HS-5 (cell line): Measurements from ENCODE around the gene ZNF343.

Experiments used
- DNase-seq: peaks from one replicate; pipeline ENCODE4 v3.0.0-alpha.2; 2012; ENCODE audit warnings: low read depth

ZNF343 gene

DNA sequence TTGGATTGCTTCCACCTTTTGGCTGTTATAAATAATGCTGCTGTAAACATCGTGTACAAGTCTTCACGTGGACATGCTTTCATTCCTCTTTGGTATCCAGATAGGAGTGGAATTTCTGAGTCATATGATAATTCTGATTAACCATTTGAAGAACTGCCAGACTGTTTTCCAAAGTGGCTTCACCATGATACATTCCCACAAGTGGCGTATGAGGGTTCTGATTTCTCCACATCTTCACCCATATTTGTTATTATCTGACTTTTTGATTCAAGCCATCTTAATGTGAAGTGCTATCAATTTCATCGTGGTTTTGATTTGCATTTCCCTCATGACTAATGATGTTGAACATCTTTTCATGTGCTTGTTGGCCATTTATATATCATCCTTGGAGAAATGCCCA is 35.2 kb downstream of the ZNF343 start:
- peak; percentile 96 for DNase-seq

DNA sequence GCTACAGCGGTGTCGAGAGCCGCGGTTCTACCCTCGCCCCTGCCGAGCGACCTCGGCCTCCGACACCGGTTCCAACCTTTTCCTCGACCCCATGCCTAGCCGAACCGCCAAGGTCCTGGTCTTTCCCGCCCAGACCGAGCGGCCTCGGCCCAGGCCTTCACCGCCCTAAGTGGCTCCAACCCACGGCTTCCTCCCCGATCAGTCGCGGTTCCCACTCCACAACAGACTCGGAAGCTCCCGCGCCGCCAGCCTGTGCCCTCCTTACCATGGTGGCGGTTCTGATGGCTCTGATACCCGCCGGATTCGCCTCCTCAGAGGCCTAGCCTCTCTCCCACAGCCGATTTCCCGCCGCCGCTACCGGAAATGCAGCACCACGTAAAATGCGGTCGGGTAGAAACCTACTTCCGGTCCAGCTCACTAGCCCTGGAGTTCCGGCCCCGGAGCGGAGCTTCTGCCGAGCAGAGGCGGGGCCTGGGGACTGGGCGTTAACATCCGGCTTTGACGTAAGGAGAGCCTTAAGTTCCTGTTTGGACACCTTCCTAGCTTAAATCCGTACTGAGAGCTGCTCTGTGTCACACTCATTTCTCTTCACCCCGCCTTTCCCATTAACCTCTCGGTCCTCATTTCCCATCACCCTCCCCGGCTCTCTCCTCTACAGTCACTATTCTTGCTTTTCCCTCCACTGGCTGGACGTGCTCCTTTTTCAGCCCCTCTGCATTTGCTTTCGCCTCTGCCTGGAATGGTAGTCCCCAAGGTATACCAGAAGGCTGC is 38.1 kb downstream of the ZNF343 start, which contains the start of gene SNRPB:
Gene SNRPB, minus strand, starts transcription at position 367 of the 771 bp plus-strand sequence. Its CDS starts 99 bp downstream, at position 268.
- peak; percentile 96 for DNase-seq

DNA sequence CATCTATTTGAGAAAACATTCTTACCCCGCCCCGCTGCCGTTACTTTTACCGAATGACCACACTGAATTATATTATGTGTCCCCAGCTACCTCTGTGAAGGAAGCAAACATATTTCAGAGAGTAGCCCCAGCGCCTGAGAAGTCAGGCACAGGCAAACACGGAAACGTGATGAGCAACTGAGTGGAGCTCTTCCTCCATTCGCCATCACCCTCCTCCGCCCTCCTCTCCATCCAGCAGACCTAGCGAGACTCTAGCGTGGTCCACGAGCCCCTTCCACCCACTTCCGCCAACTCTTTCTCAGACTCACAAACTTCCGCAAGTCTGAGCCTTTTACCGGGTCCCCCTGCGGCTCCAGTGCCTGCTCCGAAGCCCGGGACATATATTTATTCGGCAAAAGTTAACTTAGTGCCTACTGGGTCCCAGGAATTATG is 38.7 kb downstream of the ZNF343 start:
- no peak for DNase-seq

DNA sequence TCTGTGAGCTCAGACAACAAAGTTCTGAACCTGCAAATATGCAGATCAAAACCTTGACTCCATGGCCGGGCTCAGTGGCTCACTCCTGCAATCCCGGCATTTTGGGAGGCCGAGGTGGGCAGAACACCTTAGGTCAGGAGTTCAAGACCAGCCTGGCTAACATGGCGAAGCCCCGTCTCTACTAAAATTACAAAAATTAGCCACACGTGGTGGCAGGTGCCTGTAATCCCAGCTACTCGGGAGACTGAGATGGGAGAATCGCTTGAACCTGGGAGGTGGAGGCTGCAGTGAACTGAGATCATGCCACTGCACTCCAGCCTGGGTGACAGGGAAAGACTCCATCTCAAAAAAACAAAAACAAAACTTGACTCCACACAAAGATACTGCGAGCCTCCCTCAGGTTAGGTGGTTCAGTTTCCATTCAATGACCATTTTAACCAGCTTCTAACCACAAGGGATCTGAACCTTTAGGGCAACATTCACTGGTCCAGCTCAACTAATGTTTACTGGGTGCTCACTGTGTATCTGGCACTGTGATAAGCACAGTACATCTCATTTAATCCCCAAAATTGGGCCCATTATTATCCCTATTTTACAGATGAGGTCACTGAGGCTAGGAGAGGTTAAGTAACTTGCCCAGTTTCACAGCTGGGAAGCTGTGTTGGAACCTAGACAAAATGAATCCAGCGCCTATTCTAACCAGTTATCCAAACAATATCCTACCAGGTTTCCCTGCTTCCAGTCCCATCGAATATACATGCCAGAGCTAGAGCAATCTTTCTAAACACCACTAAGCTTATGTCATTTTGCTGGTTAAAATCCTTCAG is 39.9 kb downstream of the ZNF343 start:
- DNase-seq = no peak

DNA sequence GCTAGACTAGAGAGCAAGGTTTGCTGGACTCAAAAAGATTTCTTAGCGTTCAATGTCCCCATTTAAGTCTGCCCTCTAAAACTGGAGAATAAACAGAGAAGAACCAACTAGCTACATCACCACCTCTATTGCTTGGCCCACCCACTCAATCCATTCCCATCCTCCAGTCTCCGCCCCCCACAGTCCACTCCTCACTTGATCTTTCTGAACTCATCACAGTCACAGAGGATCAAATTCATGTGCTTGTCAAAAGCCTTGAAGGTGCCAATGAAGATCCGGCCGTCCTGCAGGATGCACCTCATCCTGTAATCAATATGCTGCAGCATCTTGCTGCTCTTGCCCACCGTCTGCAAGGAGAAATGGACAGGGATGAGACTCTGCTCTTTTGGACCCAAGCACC is 41.3 kb downstream of the ZNF343 start:
- no peak for DNase-seq

DNA sequence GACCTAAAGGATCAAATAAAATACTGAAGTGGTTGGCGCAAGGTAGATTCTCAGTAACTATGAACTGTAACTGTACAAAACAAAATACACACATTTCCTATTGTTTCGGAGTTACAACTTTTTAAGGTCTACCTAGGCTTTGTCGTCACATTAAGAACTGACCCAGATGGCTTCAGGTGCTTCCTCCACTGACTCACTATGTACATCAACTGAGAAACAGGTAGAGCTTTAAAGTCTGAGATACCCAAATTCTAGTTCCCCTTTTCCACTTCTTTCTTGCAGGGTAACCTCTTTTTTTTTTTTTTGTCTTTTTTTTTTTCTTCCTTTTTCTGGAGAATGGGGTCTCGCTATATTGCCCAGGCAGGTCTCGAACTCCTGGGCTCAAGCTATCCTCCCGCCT is 43.6 kb downstream of the ZNF343 start:
- no peak for DNase-seq

DNA sequence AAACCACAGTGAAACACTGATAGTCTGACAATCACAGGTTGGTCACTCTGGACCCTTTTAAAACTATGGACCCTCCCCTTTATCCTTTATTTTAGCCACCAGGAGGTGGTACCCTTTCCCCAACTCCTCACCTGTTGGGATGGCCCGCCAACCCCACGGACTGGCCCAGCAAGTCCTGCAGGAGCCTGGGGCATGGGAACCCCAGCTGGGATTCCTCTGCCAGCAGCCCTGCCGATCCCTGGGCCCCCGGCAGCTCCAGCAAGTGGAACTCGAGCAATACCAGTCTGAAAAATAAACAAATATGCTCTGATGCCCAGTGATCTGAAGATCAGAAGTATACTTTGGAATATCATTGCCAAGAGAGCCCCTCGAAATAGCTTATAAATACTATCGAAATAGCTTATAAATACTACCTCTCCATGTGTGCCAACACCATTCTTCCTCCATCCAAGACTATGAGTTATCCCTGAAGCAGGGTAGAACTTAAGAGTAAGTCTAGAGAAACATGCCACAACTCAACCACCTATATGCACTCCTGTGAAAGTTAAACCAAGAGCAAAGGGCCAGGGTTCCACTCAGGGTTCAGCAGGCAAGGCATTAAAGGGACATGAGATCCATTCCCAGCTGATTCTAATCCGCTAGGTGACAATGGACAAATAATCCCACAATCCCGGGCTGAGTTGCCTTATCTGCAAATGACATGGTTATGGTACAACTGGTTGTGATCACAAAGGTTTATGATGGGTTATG is 44.9 kb downstream of the ZNF343 start:
- no peak for DNase-seq

DNA sequence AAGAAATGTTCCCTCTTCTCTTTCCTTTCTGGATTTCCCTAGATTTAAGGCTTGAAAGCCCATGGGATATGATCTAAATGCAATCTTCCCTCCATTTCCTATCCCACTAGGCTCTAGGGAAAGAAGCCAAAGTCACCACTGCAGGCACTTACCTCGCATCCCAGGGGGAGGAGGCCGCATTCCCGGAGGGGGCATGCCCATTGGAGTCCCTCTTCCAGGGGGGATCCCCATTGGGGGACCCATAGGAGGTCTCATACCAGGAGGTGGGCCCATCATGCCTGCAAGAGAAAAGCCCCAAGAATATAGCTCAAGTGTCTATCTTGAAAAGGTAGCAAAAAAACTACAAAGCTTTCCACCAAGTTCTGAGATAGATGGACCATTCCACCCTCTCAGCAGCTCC is 46.2 kb downstream of the ZNF343 start:
- no peak for DNase-seq

DNA sequence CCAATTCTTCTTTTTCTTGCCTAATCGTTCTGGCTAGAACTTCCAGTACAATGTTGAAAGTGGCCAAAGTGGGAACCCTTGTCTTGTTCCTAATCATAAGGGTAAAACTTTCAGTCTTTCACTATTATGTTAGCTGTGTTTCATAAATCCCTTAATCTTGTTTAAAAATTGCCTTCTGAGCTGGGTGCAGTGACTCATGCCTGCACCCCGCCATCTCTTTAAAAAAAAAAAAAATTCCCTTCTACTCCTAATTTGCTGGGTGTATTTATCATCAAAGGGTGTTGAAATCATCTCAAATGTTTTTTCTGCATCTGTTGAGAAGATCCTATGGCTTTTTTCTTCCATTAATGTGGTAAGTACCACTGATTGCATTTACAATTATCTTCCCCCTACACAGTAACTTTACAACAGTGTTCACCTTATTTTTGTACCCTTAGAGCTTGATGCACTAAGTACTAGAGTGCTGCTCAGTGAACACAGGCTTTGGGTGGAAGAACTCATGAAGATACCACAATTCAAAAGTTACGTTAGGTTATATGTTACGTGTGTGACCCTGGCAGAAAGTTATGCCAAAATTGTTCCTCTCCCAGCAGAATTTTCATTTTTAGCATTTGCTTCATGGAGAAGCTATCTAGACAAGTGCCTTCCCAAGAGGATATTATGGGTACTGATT is 47.8 kb downstream of the ZNF343 start:
- DNase-seq = no peak

DNA sequence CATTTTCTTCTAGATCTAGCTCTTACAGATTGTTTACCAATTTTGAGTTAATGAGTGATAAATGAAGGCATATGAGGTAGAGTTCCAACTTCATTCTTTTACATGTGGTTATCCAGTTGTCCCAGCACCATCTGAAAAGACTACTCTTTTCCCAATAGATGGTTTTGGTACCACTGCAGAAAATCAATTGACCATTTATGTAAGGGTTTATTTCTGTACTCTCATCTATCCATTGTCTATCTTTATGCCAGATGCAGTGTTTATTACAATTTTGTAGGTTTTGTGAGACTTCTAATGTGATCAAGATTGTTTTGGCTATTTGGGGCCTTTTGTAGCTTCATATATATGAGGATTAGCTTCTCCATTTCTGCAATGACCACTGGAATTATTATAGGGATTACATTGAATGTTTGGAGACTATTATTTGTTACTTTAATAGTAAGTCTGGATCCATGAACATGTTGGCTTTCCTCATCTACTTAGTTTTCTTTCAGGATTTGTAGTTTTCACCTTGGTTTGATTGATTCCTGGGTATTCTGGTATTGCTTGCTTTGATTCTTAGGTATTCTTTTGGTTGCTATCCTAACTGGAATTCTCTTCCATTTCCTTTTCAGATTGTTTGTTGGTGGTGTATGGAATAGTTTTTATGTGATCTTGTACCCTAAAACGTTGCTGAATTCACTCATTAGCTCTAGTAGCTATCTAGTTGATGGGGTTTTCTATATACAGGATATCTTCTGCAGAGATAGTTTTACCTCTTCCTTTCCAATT is 48.5 kb downstream of the ZNF343 start:
- DNase-seq = no peak

DNA sequence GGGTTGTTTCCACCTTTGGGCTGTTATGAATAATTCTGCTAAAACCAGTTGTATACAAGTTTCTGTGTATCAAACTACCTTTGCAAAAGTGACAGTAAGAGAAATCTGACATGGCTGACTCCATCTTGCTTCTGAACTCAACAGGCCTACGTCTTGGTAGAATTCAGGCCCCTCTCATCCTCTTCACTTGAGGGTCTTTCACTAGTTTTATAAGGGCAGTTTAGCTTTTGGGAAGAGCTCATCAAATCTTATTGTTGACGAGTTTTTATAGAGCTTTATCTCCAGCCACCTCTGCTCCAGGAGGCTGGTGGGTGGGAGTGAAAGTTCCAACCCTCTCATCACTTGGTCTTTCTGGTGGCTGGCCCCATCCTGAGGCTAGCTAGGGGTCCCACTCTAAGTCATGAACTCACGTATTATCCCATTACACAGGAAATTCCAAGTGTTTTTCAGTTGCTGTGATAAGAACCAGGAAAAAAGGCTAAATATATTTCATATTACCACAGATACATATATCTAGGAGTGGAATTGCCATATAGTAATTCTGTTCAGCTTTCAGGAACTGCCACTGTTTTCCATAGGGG is 49.7 kb downstream of the ZNF343 start:
- no peak for DNase-seq

DNA sequence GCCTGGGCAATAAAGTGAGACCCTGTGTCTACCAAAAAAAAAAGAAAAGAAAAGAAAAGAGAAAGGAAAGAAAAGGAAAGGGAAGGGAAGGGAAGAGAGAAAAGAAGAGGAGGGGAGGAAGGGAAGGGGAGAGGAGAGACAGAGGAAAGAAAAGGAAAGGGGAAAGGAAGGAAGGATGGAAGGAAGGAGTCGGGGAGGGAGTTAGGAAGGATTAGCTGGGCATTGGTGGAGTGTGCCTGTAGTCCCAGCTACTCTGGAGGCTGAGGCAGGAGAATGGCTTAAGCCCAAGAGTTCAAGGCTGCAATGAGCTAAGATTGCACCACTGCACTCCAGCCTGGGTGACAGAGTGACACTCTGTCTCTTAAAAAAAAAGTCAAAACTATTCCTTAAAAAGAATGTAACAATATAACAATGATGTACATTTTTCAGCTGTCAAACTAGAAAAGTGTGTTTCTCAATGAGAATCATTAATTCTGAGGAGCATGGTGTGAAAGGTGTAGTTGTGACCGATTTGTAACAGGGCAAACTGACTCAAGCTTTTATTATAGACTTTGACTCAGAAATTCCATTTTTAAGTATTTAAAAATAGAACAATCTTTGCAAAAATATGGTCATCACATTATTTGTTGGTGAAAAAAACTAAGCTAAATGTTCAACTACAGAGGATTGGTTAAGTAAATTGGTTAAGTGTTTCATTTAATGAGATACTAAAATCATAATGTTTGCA is 52.8 kb downstream of the ZNF343 start:
- DNase-seq = no peak

DNA sequence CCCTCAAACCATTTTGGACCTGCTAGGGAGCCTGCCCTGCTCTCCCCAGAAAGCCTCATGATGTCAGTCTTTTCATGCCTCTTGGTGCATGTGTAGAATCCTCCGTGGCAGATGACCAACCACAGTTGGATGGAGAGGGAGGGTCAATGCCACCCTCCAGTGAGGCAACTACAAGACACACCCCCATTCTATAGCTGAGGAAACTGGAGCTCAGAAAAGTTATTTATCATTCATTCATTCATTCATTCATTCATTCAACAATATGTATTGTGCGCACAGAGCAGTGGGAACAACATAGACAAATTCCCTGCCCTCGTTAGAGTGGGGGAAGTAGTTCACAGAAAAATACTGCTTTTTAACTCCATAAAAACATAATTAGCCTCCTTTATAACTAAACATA is 54.9 kb downstream of the ZNF343 start:
- DNase-seq = no peak

DNA sequence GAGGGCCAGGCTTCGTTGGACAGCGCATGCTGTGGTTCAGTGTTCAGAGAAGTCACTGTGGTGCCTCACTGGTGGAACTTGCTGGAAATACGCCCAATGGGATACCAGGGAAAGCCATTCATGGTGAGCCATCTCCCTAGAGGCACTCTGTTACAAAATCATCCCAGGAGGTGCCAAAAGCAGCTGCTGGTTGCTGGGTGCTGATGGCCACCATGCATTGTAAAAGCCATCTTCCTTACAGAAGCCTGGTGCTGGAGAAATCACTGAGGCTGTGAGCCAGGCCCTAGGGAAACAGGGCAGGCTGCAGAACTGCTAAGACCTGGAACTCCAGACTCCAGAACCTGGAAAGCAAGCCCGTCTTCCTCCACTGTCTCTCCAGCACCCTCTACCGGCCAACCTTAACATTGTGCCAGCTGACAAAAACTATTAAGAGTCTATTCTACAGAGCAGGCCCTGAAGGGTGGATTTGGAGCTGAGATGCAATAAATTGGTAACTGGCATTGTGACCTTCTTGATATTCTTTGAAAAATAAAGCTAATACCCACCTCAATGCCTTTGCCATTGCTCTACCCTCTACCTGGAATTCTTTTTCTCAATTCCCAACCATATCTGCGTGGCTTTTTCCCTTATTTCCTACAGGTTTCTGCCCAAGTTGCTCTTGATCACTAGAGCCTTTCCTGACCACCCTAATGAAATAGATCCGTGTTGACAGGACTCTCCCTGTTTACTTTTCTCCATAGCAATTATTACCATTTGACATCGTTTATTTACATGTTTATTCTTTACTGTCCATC is 56.6 kb downstream of the ZNF343 start:
- DNase-seq = peak; percentile 48

DNA sequence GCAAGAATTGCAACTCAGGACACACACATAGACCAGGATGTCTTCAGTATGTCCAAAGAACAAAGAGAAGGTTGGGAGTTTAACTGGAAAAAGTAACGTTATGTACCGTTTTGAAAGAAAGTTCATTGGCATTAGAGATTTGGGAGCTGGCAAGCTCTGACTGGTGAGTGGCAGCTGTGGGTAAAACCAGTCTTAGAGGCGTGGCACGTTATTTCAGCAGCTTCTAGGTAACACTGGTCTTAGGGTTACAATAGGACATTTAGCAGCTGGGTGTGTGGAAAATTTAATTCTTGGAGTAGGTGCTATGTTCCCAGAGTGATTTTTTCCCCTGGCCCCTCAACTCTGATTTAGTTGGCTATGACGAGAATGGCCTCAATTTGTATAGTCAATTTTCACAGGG is 57.3 kb downstream of the ZNF343 start:
- DNase-seq = no peak

DNA sequence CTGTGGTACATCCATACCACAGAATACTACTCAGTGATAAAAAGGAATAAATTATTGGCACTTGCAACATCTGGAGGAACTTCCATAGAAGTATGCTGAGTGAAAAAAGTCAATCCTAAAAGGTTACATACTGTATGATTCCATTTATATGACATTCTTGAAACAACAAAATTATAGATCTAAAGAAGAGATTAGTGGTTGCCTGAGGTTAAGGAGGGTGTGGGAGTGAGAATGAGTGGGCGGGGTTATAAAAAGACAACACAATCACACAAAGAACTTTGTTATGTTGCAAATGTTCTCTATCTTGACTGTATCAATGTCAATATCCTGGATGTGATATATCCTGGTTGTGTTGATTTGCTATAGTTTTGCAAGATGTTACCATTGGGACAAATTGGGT is 59.3 kb downstream of the ZNF343 start:
- DNase-seq = no peak

DNA sequence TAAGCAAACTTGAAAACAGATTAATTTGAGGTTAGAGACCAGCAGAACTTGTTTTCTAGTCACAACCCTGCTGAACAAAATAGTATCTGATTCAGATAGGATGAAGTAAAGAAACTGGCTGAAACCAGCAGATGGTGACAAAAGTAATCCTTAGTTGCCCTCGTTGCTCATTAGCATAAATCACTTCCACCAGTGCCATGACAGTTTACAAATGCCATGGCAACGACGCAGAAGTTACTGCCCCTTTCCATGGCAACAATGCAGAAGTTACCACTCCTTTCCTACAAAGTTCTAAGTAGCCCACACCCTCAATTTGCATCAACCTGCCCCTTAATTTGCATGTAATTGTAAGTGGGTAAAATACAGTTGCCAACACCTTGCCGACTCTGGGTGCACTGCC is 61.9 kb downstream of the ZNF343 start:
- DNase-seq = no peak
